Activated T-helper 17 cell treated with anti-CD3 and anti-CD28 coated beads, Interleukin-2, amount 50 U/mL, for 72 hours (primary cell): Measurements from ENCODE around the gene GPX5. TPM values are rescaled to one million over a fixed set of nuclear protein-coding genes. Genes with fewer than 3 reads are reported as not detected.

Source experiments
- ATAC-seq: fragments of 150-1000 bp; cut with Tn5 transposase; replicated peaks from 2 replicates; pipeline ENCODE4 v1.10.0; 2021; ENCODE audit warnings: mild to moderate bottlenecking, moderate library complexity
- H3K27ac Mint-ChIP-seq: one replicate; pipeline ENCODE4 v1.8.0; 2022; ENCODE audit warnings: mixed read lengths
- H3K27me3 Mint-ChIP-seq: one replicate; pipeline ENCODE4 v1.8.0; 2022; ENCODE audit warnings: mixed read lengths
- H3K36me3 Mint-ChIP-seq: one replicate; pipeline ENCODE4 v1.8.0; 2022; ENCODE audit warnings: low read depth, mild to moderate bottlenecking, mixed read lengths
- H3K4me1 Mint-ChIP-seq: one replicate; pipeline ENCODE4 v1.8.0; 2022; ENCODE audit warnings: mixed read lengths
- H3K4me3 Mint-ChIP-seq: one replicate; pipeline ENCODE4 v1.8.0; 2022; ENCODE audit warnings: mild to moderate bottlenecking, mixed read lengths
- H3K9me3 Mint-ChIP-seq: one replicate; pipeline ENCODE4 v1.8.0; 2022; ENCODE audit warnings: mixed read lengths
- total RNA-seq, 2 donors: library from RNA; stranded (reverse); gene quantifications; one replicate each; pipeline ENCODE4 v1.2.3, GENCODE V29; 2022

Gene GPX5
- total RNA-seq, 2 donors from 2014 or later: not detected

DNA sequence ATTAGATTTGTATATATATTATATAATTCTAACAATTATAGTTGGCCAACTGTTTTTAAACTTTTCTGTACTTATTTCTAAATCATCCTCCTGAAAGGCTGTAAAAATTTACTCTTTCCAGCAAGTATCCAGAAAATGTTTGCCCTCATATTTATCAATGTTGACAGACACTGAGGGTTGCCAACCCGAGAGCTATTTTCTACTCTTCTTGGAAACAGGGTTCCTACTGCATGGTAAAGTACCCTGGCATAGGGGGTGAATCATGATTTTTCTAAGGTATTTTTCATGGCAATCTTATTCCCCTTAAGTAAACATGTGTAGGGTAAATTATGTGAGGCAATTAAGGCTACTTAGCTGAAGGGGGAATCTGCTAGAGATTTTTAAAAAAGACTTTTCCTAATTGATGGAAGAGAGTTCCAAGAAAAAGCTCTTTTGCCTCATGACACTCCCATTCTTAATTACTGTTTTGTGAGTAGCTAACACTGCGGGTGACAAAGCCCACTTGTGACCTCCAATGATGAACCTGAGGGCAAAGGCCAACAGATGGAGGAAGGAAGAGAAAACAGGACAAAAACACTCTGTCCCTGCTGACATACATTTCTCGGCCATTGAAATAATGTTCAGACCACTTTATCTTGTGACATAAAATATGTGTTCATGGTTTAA, 37.9 kb downstream of the GPX5 start:
- H3K27ac Mint-ChIP-seq: no peak overlapping the region
- no peak for ATAC-seq
- no peaks in the 10 kb centered on the region for H3K36me3 Mint-ChIP-seq
- H3K27me3 Mint-ChIP-seq: peaks cover 41% of the 10 kb centered on the region
- no peaks in the 10 kb centered on the region for H3K9me3 Mint-ChIP-seq
- H3K4me1 Mint-ChIP-seq: no peaks in the 10 kb centered on the region
- no peak overlapping the region for H3K4me3 Mint-ChIP-seq

DNA sequence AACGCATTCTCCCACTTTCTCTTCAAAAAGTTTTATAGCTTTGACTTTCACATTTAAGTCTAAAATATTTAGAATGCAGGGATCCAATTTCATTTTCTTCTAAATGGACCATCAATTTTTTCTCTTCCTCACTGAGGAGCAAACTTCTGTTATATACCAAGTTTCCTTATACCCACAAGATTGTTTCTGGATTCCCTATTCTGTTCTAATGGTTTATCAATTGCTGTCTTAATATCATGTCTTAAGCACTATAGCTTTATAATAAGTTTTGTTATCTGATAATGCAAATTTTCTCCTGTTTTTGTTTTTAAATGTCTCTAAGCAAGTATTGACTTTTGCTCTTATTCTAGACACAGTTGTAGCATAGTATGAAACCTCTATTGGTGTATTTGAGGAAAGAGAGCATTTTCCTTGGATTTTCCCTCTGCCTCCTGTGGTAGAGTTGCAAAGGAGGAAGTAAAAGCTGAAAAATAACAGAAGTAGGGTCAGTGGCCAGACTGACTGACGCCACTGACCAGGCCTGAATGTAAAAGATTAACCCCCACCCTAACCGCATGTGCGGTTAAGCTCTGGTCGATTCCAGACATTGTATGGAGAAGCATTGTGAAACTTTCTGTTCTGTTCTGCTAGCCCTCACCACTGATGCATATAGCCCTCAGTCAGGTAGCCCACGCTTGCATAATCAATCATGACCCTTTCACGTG, 40.3 kb downstream of the GPX5 start:
- Mint-ChIP-seq H3K27me3 (peaks cover 47% of the 10 kb centered on the region), H3K4me3 (no peak overlapping the region), H3K4me1 (no peaks in the 10 kb centered on the region), H3K36me3 (no peaks in the 10 kb centered on the region), H3K9me3 (no peaks in the 10 kb centered on the region), H3K27ac (no peak overlapping the region)
- no peak for ATAC-seq

DNA sequence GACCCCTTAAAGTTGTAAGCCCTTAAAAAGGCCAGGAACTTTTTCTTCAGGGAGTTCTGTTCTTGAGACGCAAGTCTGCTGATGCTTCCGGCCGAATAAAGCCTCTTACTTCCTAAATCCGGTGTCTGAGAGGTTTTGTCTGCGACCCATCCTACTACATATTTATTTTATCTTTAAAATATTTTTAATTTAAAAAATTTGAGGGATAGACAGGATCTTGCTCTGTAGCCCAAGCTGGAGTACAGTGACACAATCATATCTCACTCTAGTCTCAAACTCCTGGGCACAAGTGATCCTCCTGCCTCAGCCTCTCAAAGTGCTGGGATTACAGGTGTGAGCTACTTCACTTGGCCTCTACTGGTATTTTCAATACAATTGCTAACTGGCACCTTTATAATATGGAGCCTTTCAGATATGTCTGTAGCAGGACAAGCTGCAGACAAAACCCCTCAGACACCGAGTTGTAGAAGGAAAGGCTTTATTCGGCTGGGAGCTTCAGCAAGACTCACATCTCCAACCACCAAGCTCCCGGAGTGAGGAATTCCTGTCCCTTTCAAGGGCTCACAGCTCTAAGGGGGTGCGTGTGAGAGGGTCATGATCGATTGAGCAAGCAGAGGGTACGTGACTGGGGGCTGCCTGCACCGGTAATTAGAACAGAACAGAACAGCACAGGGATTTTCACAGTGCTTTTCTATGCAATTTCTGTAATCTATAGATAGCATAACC, 41.0 kb downstream of the GPX5 start:
- H3K4me1 Mint-ChIP-seq: no peaks in the 10 kb centered on the region
- no peaks in the 10 kb centered on the region for H3K9me3 Mint-ChIP-seq
- peaks cover 47% of the 10 kb centered on the region for H3K27me3 Mint-ChIP-seq
- no peaks in the 10 kb centered on the region for H3K36me3 Mint-ChIP-seq
- ATAC-seq: no peak
- H3K27ac Mint-ChIP-seq: no peak overlapping the region
- H3K4me3 Mint-ChIP-seq: no peak overlapping the region

DNA sequence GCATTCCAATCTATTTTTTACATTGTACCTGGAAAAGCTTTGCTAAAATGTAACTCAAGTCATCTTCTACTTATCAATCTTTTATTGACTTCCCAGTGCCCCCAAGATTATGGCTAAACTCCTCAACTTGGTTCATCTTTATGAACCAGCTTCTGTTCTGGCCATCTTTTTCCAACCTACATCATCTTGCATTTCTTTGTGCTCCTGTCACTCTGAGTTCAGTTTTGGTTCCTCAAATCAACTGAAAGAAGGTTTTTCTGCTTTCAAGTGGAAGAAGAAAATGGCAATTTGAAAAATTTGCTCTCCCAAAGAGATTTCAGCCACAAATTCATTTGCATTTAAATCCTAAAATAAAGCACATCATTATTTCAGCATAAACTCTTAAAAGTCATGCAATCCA, 41.8 kb downstream of the GPX5 start:
- no peaks in the 10 kb centered on the region for H3K36me3 Mint-ChIP-seq
- no peak overlapping the region for H3K4me3 Mint-ChIP-seq
- H3K27me3 Mint-ChIP-seq: peaks cover 48% of the 10 kb centered on the region
- H3K9me3 Mint-ChIP-seq: no peaks in the 10 kb centered on the region
- H3K27ac Mint-ChIP-seq: no peak overlapping the region
- no peak for ATAC-seq
- no peaks in the 10 kb centered on the region for H3K4me1 Mint-ChIP-seq

DNA sequence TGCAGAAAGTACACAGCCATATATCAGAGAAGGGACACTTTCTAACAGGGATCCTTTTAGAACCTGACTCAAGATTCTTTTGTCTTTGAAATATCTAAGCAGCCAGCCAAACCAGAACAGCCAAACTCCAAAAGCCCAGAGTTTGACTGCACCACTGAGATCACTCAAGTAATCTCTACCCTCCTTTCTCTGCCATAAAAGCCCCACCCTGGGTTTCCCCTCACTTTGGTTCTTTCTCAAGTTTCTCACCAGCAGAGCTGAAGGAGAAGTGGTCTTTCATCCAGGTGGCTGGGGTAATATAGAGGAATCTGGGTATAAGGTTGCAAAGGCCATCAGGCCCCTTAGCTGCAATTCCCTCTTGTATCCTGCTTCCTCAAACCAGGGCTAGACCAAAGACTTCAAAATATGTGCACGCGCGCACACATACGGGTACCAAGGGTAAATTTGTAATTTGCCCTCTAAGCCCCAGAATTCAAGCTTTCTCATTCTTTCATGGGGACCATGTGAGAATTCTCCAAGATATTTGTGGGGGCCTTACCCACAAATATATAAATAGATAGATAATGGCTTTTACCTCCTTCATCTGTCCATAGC, 42.9 kb downstream of the GPX5 start:
- Mint-ChIP-seq H3K27me3 (peaks cover 51% of the 10 kb centered on the region), H3K4me1 (no peaks in the 10 kb centered on the region), H3K36me3 (no peaks in the 10 kb centered on the region)

DNA sequence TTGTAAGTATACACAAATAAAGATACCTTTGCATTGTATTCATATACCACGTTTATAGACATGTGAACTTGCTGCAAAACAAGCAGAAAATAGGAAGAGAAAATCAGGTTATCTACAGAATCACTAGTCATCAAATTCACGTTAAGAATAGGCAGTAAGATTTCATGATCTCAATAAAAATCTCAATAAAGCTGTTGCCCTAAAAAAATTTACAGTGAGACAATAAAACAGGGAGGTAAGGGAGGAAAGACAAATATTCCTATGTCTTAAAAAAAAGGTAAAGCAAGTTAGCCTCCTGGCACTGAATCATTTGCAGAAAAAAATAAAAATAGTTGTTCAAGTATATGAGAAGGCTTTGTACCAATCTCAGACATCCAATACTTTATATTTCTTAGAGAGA, 44.1 kb downstream of the GPX5 start:
- no peak overlapping the region for H3K4me3 Mint-ChIP-seq
- no peaks in the 10 kb centered on the region for H3K36me3 Mint-ChIP-seq
- ATAC-seq: no peak
- H3K27ac Mint-ChIP-seq: no peak overlapping the region
- H3K9me3 Mint-ChIP-seq: no peaks in the 10 kb centered on the region
- peaks cover 47% of the 10 kb centered on the region for H3K27me3 Mint-ChIP-seq
- no peaks in the 10 kb centered on the region for H3K4me1 Mint-ChIP-seq

More for the DNA sequence above, 42.9 kb downstream of the GPX5 start:
- ATAC-seq: no peak
- Mint-ChIP-seq H3K27ac (no peak overlapping the region), H3K9me3 (no peaks in the 10 kb centered on the region), H3K4me3 (no peak overlapping the region)

DNA sequence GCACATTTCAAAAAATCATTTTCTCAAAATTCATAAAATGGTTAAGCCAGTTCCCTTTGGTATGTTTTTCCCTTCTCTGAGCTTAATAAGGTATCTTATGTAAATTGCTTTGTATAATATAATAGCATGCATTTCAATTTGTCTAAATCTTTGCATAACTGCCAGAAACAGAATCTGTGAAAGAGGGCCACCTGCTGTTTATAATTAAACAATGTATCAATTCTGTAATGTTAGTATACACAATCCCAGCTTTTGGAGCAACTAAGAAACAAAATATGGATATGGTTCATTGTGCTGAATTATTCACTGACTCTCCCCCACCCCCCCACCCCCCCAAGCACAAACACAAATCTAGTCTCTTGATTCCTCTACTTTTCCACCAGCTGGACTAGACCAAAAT, 54.8 kb downstream of the GPX5 start:
- no peak overlapping the region for H3K4me3 Mint-ChIP-seq
- no peak overlapping the region for H3K27ac Mint-ChIP-seq
- no peak for ATAC-seq
- no peaks in the 10 kb centered on the region for H3K4me1 Mint-ChIP-seq
- peaks cover 31% of the 10 kb centered on the region for H3K27me3 Mint-ChIP-seq
- no peaks in the 10 kb centered on the region for H3K9me3 Mint-ChIP-seq
- H3K36me3 Mint-ChIP-seq: no peaks in the 10 kb centered on the region

DNA sequence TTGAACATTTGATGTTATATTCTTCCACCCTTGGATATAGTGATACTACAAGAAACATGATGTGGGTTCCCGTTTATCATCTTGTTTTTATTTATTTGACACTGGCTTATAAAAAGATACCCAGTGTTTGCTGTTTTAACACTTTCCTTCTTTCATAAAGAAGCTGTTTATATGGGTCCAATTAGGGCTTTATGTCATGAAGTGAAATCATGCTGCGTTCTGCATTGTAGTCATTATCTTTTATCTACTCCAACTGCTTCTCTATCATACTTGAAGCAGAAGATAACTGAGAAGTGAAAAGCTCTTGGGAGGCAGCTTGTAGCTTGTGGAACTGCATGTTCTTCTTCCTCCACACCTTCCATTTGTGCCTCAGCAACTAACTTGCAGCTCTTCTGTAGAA, 57.8 kb downstream of the GPX5 start:
- peaks cover 8% of the 10 kb centered on the region for H3K4me1 Mint-ChIP-seq
- ATAC-seq: no peak
- peaks cover 3% of the 10 kb centered on the region for H3K9me3 Mint-ChIP-seq
- no peak overlapping the region for H3K4me3 Mint-ChIP-seq
- H3K27ac Mint-ChIP-seq: no peak overlapping the region
- peaks cover 4% of the 10 kb centered on the region for H3K36me3 Mint-ChIP-seq
- H3K27me3 Mint-ChIP-seq: peaks cover 49% of the 10 kb centered on the region

Other genes starting within 250 kb of the GPX5 start
- under 1 TPM; 0.64 to 0.76 TPM for gene PGBD1, start 244.3 kb upstream of the GPX5 start, total RNA-seq
- gene ZSCAN31, start 189.7 kb upstream of the GPX5 start, total RNA-seq: 1 to 10 TPM in 1 of 2 donors, under 1 TPM in 1; 0.63 to 1.0 TPM
- gene ZKSCAN3, start 175.9 kb upstream of the GPX5 start, total RNA-seq: 1 to 10 TPM; 1.5 to 2.6 TPM
- gene ZSCAN12, start 126.1 kb upstream of the GPX5 start, total RNA-seq: 1 to 10 TPM; 2.9 to 4.3 TPM
- under 1 TPM; 0.24 to 0.52 TPM for gene ZSCAN23, start 82.4 kb upstream of the GPX5 start, total RNA-seq
- gene GPX6, start 10.1 kb upstream of the GPX5 start, total RNA-seq: not detected